Islet precursor cell (in vitro differentiated cells): Measurements from ENCODE around the gene TRIP10.
A peak's percentile ranks its signal among the peaks of the same experiment; 100 is the strongest.

Experiments
- DNase-seq: peaks from one replicate; pipeline ENCODE4 v3.0.0-alpha.2; 2018

TRIP10 gene

GRCh38 chr19:6712692-6713670 is 26.5 kb upstream of the TRIP10 start:
- DNase-seq, result no peak

GRCh38 chr19:6713773-6714692 is 25.4 kb upstream of the TRIP10 start:
- no peak for DNase-seq

- no peak for DNase-seq
Observed at GRCh38 chr19:6714749-6715555, 24.5 kb upstream of the TRIP10 start.

GRCh38 chr19:6716610-6716970 is 22.9 kb upstream of the TRIP10 start:
- no peak for DNase-seq

- no peak for DNase-seq
Observed at GRCh38 chr19:6717036-6717435, 22.4 kb upstream of the TRIP10 start.

GRCh38 chr19:6717441-6717971 is 22.0 kb upstream of the TRIP10 start:
- DNase-seq, result no peak

GRCh38 chr19:6718111-6718740 is 21.3 kb upstream of the TRIP10 start:
- no peak for DNase-seq

GRCh38 chr19:6718741-6719539 is 20.5 kb upstream of the TRIP10 start:
- peak; percentile 69 for DNase-seq

- no peak for DNase-seq
Observed at GRCh38 chr19:6719540-6719861, 20.0 kb upstream of the TRIP10 start.

GRCh38 chr19:6719992-6720368 is 19.5 kb upstream of the TRIP10 start:
- DNase-seq, result no peak

- DNase-seq, result no peak
Observed at GRCh38 chr19:6720369-6721137, 18.9 kb upstream of the TRIP10 start, which contains the start of gene C3. Gene C3 (minus strand): TSS chr19:6720650. CDS start chr19:6720589, 61 bp downstream.

GRCh38 chr19:6721138-6721474 is 18.4 kb upstream of the TRIP10 start:
- no peak for DNase-seq

GRCh38 chr19:6721773-6722172 is 17.7 kb upstream of the TRIP10 start:
- DNase-seq, result no peak

GRCh38 chr19:6723108-6723618 is 16.3 kb upstream of the TRIP10 start:
- DNase-seq, result no peak

- DNase-seq, result no peak
Observed at GRCh38 chr19:6723738-6724137, 15.7 kb upstream of the TRIP10 start.

GRCh38 chr19:6724631-6725492 is 14.6 kb upstream of the TRIP10 start:
- DNase-seq, result no peak

- no peak for DNase-seq
Observed at GRCh38 chr19:6725513-6726231, 13.8 kb upstream of the TRIP10 start.

- DNase-seq, result no peak
Observed at GRCh38 chr19:6728346-6728745, 11.1 kb upstream of the TRIP10 start.
